Anterior cingulate cortex (tissue), 58 donors: ENCODE results near the gene PRKAB1.

ENCODE experiments used
- DNase-seq, 58 donors: peaks; one replicate each; lab custom pipeline; 2025; lab: John Stamatoyannopoulos, UW

The PRKAB1 gene

DNA sequence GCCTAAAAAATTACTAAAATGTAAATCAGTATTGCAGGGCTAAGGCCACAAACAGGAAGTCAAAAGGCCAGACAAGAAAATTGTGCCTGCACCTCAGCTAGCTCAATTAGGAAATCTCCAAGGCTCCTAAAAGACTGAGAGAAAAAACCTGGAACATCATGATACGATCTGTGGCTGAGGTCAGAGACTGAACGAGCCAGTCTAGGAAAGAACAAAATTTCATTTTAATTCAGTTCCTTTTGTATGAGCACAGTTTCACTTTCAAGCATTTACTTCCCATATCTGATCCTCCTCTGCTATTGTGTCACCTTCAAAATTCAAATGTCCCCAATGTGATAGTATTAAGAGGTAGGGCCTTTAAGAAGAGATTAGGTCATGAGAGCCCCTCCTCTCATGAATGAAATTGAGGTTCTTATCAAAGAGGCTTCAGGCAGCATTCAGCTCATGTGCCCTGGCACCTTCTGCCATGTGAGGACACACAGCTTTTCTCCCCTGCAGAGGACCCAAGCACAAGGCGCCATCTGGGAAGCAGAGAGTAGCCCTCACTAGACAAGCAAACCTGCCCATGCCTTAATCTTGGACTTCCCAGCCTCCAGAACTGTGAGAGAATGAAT is 14.8 kb downstream of the PRKAB1 start:
- DNase-seq, result no peak

DNA sequence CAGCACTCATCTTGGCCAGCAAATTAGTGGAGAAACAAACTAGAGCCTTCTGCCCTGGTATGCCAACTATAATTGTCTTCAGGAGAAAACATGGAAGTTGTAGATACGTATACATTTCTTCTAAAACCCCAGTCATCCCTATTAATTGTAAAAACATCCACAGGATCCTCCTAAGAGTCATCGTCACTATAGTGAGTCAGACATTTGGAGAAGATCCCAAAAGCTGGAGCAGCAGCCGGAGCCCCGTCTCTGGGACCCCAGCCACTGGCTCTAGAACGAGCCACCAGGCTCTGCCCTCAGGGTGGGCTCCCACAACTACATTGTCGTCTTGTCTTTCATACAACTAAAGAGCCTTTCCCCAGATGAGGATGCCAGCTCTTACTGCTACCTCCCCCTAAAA is 15.5 kb downstream of the PRKAB1 start:
- DNase-seq, result no peak

DNA sequence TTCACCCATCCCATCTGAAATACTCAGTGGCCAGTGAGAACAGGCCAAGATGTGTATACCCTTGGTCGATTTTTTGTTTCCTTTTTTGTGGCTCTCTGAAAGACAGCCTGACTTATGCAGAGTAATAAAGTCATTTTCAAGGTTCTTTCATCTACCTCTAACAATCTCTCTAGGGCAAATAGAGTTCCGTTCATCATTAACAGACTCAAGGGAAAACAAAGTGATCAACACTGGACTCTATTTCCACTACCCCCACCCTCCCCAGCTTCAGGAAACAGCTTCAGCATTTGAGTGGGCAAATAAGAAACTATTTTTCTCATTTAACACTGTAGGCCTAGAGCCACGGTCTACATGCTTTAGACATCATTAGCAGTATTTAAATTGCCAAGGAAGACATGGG is 15.9 kb downstream of the PRKAB1 start:
- DNase-seq, result no peak

DNA sequence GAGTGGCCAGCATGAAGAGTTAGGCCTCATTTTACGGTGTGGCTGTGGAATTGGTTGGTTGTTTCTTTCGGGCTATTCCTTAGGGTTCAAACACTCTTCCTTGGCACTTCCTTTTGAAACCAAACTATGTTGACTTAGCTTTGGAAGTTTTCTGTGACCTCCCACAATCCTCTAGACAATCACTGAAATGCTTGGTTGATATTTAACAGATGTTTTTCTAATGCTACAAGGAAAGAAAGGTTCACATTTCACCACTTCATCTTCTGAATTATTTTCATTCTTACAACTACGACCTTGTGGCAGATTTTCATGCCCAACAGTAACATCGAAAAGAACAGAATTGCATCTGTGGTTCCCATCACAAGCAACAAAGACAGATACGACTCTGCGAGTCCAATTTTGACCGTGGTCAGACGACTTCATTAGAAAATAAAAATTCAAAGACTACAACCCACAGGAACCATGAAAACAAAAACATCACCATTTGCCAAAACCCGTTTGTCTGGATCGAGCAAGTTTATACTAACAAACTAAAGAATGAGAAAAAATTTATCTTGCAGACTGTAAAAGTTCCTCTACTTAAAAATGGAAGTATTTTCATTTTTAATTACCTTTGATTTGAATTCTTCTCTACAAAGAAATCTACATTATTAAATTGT is 16.9 kb downstream of the PRKAB1 start:
- no peak for DNase-seq

DNA sequence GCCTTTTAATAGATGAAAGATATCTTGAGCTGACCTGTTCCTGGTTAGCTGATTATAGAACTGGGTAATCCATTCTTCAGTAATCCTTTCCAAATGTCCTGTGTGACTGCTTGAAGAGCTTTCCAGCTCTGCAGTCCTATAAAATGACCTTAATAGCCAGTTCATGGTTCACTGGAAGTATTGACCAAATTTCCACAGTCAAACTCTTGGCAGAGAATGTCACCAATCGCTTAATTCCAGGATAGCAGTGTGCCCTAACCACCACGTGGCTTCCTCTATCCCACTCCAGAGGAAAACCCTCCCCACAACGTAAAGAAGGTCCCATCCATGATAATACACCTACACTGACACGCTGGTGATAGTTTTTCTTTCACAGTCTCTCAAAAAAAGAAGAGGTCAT is 17.4 kb downstream of the PRKAB1 start:
- no peak for DNase-seq

DNA sequence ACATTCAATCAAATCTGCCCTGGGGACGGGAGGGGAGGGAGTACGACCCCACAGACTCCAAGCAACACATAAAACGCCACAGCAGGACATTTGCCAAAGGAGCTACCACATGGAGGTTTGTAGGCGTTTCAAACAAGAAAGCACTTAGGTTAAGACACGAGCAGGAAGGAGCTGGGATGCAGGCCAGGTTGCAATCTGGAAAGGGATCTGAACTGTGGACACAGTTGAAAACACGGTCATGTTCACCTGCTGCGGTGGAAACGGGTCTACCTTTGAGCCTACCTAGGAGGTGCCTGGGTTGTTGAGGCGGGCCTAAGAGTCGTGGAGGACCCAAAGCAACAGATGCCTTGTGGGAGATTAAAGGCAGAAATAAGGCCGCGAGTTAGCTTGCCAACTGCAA is 18.4 kb downstream of the PRKAB1 start:
- no peak for DNase-seq

DNA sequence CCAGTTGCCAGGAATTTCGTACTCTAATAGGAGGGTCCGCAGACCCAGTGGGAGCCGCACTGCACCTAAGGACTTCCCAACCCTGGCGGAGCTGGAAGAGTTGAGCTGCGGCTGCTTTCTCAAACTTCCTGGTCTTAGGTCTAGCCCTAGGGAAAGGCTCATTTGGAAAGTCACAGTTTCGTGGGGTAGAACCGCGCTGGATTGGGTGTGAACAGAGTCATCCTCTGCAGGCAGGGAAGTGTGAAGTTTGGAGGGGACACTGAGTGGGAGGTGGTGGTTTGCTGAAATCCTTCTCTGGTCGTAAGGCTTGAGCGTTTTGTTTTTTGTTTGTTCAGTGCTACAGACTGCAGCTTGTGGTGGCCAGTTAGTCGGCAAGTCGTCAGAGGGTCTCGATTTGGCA is 18.8 kb downstream of the PRKAB1 start:
- peak in 8 of 58 donors; percentile 13 to 61 (median 20) for DNase-seq

DNA sequence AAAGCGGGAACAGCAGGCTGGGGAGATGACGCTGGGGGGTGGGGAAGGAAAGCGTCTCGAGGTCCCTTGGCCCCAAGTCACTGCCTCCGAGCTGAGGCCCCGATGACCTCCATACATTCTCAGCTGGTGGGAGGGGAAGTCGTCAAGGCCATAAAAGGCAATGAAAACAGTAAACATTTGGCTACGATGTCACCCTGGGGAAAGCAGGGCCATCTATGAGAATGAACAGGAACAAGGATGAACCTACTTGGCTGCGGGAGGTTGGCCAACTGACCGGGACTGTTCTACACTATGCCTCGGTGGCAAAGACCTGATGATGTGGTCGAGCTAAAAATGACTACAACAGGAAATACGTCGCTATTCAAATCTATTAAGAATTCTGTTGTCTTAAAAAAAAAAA is 19.5 kb downstream of the PRKAB1 start:
- DNase-seq, result no peak

DNA sequence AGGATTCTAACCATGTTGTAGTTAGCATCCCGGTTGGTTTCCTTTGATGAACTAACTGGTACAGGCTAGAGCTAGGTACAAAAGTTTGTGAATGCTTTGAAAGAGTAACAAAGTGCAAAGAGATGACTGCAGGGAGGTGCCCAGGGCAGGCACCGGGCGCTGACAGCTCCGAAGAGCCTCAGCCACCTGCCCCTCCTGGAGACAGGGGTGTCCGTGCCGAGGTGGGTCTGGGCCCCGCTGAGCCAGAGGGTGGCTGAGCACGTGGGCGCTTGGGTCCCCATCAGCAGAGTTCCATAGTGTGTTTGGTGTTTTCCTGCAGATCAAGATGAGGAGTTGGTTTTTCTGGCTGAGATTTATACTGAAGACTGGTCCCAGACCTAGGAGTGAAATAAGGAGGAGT is 19.9 kb downstream of the PRKAB1 start:
- no peak for DNase-seq

DNA sequence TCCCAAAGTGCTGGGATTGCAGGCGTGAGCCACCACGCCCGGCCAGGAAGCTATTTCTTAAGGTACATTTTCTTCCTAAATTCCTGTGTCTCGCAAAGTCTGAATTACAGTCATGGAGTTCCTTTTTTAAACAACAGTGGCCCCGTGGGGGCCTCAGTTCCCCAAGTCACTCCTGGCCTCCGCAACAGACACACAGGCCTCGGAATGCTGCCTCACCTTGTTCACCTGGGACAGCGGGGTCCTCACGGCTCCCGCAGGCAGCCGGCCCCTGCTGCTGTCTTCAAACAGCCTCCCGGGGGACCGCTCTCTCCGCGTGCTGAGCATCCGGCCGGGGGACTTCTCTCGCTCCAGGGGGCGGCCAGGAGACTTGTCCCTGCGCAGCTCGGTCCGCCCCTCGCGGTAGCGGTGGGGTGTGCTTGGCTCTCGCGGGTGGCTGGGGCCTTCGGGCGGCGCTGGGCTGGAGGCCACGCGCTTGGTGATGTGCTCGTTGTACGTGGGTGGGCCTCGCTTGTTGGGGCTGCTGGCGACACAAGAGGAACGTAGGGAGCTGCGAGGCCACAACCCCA is 22.1 kb downstream of the PRKAB1 start:
- no peak for DNase-seq

DNA sequence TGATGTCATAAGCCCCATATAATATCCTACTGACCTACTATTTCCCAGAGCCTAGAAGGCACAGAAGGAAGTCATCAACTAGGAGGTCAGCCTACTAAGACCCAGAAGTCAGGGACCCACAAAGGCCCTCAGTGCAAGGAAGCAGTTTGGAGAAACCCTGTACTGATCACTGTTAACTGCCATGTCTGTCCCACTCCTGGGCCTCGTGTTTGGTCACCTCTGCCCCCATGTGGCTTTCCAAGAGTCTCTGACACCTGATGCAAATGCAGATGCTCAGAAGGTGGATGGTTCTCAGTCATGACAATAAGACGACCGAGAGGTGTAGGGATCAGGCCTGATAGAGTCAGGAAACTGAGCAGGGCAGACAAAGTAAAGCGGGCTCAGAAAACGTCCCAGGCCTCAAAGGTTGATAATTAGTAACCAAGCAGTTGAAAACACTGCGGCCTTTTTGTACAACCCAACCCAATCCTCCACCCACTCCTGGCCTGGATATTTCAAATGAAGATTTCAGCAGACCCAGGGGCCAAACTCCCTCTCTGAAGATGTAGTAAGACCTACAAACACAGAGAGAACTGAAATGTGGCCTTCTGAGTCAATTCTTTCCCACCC is 23.4 kb downstream of the PRKAB1 start:
- DNase-seq, result no peak

DNA sequence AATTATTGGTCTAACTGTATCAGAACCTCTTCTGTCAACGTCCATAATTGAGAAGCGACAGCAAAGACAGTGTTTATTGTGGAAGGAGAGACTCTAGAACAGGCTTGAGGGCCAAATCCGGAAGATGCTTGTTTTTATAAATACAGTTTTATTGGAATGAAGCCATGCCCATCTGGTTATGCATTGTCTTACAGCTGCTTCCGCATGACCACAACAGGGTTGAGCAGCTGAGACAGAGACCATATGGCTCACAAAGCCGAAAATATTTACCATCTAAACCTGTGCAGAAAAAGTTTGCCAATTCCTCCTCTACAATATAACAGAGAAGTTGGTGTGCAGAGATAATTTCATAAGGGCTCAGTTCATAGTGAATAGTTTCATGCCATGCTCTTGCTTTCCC is 24.5 kb downstream of the PRKAB1 start:
- DNase-seq, result no peak

DNA sequence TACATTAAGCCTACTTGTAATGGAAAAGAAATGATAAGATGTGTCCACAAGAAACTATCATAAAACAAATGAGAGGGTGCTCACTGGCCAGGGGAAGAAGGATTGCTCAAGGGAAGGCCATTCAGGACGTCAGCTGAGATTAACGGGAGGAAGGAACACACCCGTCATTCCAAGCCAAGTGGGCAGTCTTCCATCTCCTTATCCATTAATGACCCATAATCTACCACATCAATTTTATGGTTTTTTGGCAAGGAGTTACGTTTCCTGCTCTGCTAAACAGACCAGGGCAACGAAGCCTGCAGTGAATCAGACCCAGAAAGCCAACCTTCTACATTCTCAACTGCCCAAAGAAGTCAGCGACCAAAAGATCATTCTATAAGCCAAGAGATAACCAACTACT is 25.1 kb downstream of the PRKAB1 start:
- DNase-seq, result no peak

DNA sequence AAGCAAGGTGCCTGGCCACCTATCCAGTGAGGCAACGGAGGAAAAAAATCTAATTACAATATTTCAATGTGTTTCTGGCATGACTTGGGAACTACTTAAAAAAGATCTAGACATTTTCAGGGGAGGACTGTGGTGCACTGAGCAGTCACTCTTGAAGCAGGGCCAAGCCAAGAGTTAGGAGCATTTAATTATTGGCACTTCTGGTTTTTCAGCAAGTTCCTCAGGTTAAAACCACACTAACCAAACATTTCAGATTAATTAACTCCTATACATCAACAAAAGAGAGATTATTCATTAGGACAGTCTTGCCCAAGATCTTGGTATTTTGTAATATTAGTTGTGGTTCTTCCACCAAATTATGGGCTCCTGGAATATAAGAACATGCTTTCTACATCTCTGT is 25.6 kb downstream of the PRKAB1 start:
- no peak for DNase-seq

DNA sequence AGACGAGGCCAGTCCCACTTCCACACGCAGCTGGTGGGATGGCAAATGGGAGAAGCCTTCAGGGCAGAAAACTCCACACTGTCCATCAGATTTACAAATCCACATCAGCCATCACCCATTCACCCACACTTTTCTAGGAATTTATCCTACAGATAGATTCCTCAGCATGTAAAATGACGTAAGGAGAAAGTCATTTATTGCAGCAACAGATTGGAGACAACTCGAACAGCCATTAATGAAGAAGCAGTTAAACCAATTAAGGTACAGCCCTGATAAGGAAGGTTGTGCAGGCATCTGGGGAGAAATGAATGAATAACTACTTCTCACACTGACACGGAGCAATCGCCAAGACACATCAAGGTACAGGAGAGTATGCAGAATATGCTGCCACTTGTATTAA is 26.2 kb downstream of the PRKAB1 start:
- DNase-seq, result no peak

DNA sequence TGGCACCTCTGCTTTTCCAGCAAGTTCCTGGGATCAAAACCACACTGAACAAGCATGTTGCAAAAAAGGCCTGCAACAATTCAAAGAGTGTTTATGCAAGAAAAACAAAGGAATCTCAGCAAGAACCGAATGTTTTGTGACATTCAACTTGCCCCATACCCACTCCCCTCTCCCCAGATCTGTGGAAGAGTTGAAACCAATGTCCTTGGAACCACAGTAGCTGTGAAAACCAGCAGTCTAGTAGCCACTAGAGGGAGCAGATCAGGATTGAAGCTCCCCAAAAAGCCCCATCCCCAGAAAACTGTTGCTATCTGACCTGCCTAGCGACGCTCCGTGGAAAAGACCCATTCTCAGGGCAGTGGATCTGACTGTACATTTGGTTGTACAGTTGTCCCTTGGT is 27.1 kb downstream of the PRKAB1 start:
- no peak for DNase-seq

DNA sequence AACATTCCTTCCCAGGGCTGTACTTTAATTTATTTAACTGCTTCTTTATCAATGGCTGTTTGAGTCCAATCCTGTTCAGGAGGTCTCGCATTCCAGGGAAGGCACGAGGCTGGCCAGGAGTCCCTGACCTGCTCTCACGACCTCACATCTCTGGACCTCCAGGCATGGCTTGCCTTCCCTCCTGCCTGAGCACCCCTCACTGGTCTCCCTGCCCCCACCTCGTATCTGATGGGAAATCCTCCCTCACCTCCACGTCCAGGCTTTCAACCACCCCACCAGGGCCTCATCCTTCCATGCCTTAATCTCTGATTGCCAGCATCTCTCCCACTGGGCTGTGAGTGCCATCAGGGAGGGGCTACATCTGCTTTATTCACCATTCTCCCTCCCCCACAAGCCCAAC is 29.0 kb downstream of the PRKAB1 start:
- no peak for DNase-seq

DNA sequence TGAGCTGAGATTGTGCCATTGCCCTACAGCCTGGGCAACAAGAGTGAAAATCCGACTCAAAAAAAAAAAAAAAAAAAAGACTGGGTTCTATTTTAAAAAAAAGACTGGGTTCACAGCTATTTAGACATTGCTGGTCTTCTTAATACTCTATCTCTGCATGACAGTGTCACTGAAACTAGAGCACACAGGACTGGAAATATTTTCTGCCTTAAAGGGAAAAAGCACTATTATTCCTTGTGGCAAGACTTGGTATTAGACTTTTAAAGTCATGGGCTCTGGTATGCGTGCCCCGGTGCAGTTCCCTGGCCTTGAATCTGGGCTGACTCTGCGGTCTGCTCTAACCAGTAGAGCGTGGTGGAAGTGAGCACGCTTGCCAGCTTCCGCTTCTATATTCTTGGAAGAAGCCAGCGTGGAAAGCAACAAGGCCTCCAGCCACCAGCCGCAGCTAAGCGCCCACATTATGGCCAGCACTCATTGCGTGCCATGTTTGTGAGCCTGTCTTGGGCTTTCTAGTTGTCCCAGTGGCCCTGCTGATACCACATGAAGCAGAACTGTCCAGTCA is 31.3 kb downstream of the PRKAB1 start:
- no peak for DNase-seq

DNA sequence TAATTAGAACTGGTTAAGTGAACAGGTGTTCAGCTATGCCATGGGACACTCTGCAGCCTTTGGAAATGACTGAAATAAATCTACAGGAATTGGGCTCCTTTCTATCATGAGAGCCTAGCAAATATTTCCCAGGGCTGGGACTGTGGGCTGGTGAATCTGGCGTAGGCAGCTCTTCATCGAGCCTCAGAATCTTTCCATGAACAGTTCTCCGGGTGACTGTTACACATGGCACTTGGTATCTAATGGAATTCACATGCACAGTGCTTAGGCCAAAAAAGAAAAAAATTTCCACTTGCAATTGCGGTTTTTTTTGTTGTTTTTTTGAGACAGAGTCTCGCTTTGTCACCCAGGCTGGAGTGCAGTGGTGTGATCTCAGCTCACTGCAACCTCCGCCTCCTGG is 32.1 kb downstream of the PRKAB1 start:
- DNase-seq, result peak in 5 of 58 donors; percentile 16 to 55 (median 22)

DNA sequence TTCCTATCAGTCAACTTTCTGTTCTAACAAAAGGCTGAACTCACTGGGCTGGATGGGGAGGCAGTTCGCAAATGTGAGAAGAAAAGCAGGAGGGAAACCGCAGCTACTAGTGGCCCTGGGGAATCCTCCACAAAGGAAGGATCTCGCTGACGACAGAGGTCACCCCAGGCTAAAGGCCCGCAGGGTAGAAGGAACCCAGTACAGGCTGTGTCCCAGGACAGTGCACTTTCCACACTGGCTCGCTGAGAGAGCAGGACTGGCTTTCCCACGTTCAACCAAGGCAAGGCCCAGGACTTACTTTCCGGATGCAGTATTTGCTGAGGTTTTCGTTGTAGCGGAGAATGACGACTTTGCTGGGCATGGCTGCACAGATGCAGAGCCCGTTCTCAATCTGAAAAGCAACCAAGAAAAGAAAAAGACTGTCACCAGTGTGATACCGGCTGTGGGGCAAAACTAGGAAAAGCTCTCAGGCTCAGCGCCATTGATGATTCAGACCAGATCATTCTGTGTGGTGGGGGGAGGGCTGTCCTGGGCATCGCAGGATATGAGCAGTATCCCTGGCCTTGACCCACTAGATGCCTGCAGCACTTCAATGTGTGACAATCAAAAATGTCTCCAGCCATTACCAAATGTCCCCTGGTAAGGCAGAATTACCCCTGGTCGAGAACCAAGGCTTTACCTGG is 36.3 kb downstream of the PRKAB1 start:
- peak in 4 of 58 donors; percentile 13 to 23 (median 16) for DNase-seq

DNA sequence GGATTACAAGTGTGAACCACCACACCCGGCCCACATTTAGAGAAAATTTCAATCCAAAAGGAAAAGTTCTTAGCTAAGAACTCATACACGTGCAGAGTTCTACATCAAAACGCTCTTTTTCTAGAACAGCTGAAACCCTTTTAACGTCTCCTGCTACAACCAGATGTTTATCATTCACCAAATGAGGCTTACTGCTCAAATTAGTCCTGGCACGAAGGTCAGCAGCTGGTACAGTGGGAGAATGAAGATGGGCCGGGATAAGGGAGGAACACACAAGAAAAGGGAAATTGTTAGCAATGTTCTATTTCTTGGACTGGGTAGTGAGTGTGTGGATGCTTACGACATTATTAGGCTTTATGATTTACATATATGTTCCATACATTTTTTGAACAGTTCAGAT is 37.2 kb downstream of the PRKAB1 start:
- DNase-seq, result no peak
